Spleen (tissue), 11 donors: ENCODE measurements around the gene PBX1. TPM values are rescaled to one million over a fixed set of nuclear protein-coding genes. Genes with fewer than 3 reads are reported as not detected.

Experiments
- DNase-seq: peaks from one replicate; pipeline ENCODE4 v3.0.0-alpha.2; 2020
- H3K27ac ChIP-seq, 8 donors: fragments of 200-600 bp; sonication (generic) in 7 of 8; 1 replicate in 4 of 8; 2 replicates in 4 of 8; pipeline versions ENCODE4 v1.5.0 to v1.8.0; 2016 to 2021; ENCODE audit warnings: inconsistent platforms in 4 of 8, mild to moderate bottlenecking in 4 of 8, moderate library complexity in 1 of 8
- H3K27me3 ChIP-seq, 7 donors: fragments of 200-600 bp; sonication (generic) in 6 of 7; replicated peaks in 1 of 7; 1 replicate in 4 of 7; 2 replicates in 3 of 7; pipeline versions ENCODE4 v1.5.0 to v1.8.0; 2016 to 2021; ENCODE audit warnings: inconsistent platforms in 3 of 7, mild to moderate bottlenecking in 1 of 7
- H3K36me3 ChIP-seq, 6 donors: fragments of 200-600 bp; sonication (generic) in 5 of 6; 1 replicate in 4 of 6; 2 replicates in 2 of 6; pipeline versions ENCODE4 v1.5.0 to v1.8.0; 2016 to 2021; ENCODE audit warnings: inconsistent platforms in 2 of 6
- H3K4me1 ChIP-seq, 6 donors: fragments of 200-600 bp; sonication (generic) in 5 of 6; 1 replicate in 3 of 6; 2 replicates in 3 of 6; pipeline versions ENCODE4 v1.5.0 to v1.8.0; 2016 to 2021; ENCODE audit warnings: inconsistent platforms in 3 of 6
- H3K4me3 ChIP-seq, 8 donors: fragments of 200-600 bp; sonication (generic) in 7 of 8; 1 replicate in 4 of 8; 2 replicates in 4 of 8; pipeline versions ENCODE4 v1.5.0 to v1.8.0; 2016 to 2021; ENCODE audit warnings: inconsistent platforms in 4 of 8, mild to moderate bottlenecking in 4 of 8, moderate library complexity in 2 of 8
- H3K9me3 ChIP-seq, 8 donors: fragments of 200-600 bp; sonication (generic) in 7 of 8; 1 replicate in 4 of 8; 2 replicates in 4 of 8; pipeline versions ENCODE4 v1.5.0 to v1.8.0; 2016 to 2021; ENCODE audit warnings: inconsistent platforms in 4 of 8
- POLR2A ChIP-seq, 3 donors: fragments of 450-650 bp; IDR thresholded peaks; one replicate each; pipeline ENCODE4 v1.5.1; 2017; ENCODE audit warnings: antibody characterized with exemption in 3 of 3, mild to moderate bottlenecking in 1 of 3
- POLR2AphosphoS5 ChIP-seq, 3 donors: sonication (generic); formaldehyde crosslinking; IDR thresholded peaks; one replicate each; pipeline ENCODE4 v1.5.1; 2017; ENCODE audit warnings: antibody characterized with exemption in 3 of 3
- WGBS, 5 donors: extraction: QIAGEN DNeasy Blood & Tissue Kit in 3 of 5; methylation state at CpG; one replicate each; pipeline versions ENCODE4 v1.1.5 to v1.1.7; 2013 to 2018; 5-methylcytosine and 5-hydroxymethylcytosine counted together
- intact Hi-C: fragments of 100-400 bp; cut with DNase I; formaldehyde crosslinking; loops from one replicate; pipeline ENCODE4 v1.15.0; 2023; ENCODE audit warnings: low total_unique reads
- polyA plus RNA-seq, 3 donors: library from polyadenylated mRNA; stranded (reverse); fragments of 200-250 nt; gene quantifications; one replicate each; pipeline ENCODE4 v1.2.1, GENCODE V29; 2013
- total RNA-seq, 7 donors: library from RNA; depleted of rRNA in 3 of 7; stranded (reverse); fragments of >200 nt in 3 of 7; fragmentation: NEBNext Ultra II Directional in 4 of 7; extraction: Animal tissue kit (Norgen Biotek cat#: 25700) in 4 of 7; gene quantifications; one replicate each; pipeline versions ENCODE4 v1.1.0 to v1.2.1, GENCODE V29; 2016 to 2021
- TF ChIP-seq, protein P1 (sequence below), 11 experiments: fragments of 200-600 bp in 7 of 11; fragments of 450-650 bp in 4 of 11; sonication (generic) in 4 of 11; IDR thresholded peaks in 8 of 11; conservative IDR thresholded peaks in 3 of 11; 1 replicate in 7 of 11; 2 replicates in 4 of 11; pipeline versions ENCODE4 v1.4.0 to v1.8.0; 2016 to 2021; ENCODE audit warnings: antibody characterized with exemption in 11 of 11, inconsistent platforms in 4 of 11, mild to moderate bottlenecking in 1 of 11
- donor health status: healthy with polysubstance abuse.
- donor health status: DM: no; HTN: no; CAD: no; lungs with moderate emphysema.
- donor health status: DM: no; HTN: no; CAD: no.
- donor health status: Bipolar disorder and iron deficiency.
- donor health status: healthy.
- donor health status: DM: no; HTN: no; CAD: no.
- donor health status: DM: yes; HTN: yes; CAD: no.

The PBX1 gene
- total and polyA plus RNA-seq, 10 donors = 3.4 to 79.5 (median 31.8) TPM

DNA sequence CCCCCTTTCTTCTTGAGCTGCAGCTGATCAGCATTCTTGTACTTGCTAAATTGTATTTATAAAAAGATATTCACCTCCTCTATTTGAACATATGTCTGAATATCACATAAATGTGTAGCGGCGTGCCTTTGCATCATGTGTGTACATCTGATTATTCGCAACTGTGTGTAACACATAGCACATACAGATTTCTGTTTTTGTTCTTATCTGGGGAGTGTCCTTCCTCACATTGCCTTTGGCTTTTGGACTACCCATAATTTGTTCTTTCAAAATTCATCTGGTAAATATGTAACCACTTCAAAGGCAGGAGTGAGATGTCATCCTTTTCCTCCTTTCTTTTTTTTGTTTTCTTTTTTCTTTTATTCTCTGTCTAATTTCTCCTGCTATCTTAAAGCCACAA, 113.6 kb downstream of the PBX1 start:
- no peak overlapping the region for H3K4me3 ChIP-seq
- H3K27me3 ChIP-seq = no peaks in the 10 kb centered on the region
- no peaks in the 10 kb centered on the region for H3K36me3 ChIP-seq
- no peak overlapping the region for H3K27ac ChIP-seq
- 92 to 98% (median 97%) methylated on average over 3 of the region's 3 CpGs for WGBS, 5 donors
- DNase-seq = no peak
- TF ChIP-seq POLR2AphosphoS5 (IDR thresholded peaks at IDR 0.05) = no peak
- no peak for TF ChIP-seq POLR2A (IDR thresholded peaks at IDR 0.05)
- TF ChIP-seq, protein P1, sequence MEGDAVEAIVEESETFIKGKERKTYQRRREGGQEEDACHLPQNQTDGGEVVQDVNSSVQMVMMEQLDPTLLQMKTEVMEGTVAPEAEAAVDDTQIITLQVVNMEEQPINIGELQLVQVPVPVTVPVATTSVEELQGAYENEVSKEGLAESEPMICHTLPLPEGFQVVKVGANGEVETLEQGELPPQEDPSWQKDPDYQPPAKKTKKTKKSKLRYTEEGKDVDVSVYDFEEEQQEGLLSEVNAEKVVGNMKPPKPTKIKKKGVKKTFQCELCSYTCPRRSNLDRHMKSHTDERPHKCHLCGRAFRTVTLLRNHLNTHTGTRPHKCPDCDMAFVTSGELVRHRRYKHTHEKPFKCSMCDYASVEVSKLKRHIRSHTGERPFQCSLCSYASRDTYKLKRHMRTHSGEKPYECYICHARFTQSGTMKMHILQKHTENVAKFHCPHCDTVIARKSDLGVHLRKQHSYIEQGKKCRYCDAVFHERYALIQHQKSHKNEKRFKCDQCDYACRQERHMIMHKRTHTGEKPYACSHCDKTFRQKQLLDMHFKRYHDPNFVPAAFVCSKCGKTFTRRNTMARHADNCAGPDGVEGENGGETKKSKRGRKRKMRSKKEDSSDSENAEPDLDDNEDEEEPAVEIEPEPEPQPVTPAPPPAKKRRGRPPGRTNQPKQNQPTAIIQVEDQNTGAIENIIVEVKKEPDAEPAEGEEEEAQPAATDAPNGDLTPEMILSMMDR (IDR thresholded peaks at IDR 0.05 in 8 of 11, conservative IDR thresholded peaks at IDR 0.05 in 3 of 11) = no peak
- peaks cover 0 to 2% (median 0%) of the 10 kb centered on the region in 6 donors for H3K4me1 ChIP-seq
- H3K9me3 ChIP-seq = peaks cover 0 to 15% (median 8%) of the 10 kb centered on the region in 8 donors
- intact Hi-C loops = no loop called here

DNA sequence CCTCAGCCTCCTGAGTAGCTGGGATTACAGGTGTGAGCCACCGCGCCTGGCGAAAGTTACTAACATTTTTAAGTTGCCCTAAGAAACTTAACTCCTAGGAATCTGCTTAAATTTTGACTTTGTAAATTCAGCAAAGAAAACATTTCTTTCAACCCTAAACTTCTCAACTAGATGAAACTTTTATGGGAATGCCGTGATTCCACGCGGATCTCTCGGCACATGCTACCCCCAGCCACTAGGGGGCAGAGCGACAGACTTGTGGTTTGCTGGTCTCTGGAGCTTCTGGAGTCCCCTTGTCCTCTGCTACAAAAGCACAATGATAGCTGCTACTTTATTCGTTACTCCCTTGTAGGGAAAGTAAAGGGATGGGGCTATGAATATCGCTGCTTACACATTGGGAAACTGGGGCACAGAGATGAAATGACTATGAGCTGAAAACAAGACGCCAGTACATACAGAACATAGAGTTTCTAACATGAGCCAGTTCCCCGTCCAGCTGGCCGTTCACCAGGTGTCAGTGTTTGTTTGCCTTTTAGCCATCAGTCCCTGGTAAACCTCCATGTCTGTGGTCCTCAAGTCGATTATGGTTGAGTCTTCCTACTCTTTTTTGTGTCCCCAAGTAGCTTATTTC, 114.7 kb downstream of the PBX1 start:
- intact Hi-C loops = no loop called here
- Histone ChIP-seq H3K27ac (no peak overlapping the region), H3K4me3 (no peak overlapping the region), H3K4me1 (no peaks in the 10 kb centered on the region), H3K27me3 (no peaks in the 10 kb centered on the region), H3K9me3 (peaks cover 0 to 14% (median 8%) of the 10 kb centered on the region in 8 donors), H3K36me3 (no peaks in the 10 kb centered on the region)
- 89 to 94% (median 91%) methylated on average over 14 of the region's 14 CpGs for WGBS, 5 donors
- no peak for TF ChIP-seq POLR2AphosphoS5 (IDR thresholded peaks at IDR 0.05)
- TF ChIP-seq, protein P1 (IDR thresholded peaks at IDR 0.05 in 8 of 11, conservative IDR thresholded peaks at IDR 0.05 in 3 of 11) = peak in 4 of 11 experiments; percentile 17 to 28 (median 24)
- DNase-seq = no peak

DNA sequence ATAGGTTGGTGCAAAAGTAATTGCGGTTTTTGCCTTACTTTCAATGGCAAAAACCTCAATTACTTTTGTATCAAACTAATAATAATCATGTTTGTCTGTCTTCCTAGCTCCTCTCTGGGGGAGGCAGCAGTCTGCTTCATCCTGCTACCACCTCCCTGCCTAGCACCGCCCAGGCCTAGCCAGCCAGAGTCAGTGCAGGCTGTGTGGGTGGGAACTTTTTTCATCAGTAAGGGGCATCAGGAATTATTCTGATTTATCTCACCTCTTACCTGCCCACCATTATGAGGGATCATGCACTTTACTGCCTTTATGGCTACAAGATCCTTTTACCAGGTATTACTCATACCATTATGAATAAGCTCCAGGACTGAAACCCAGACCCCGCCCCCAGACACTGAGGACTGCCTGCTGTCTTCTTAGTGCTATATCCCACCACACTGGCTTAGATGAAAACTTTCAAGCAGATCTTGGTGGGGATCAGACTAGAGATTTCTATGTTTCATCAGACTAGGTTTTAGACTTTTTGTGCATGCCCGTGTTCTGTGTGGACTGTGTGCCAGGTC, 116.4 kb downstream of the PBX1 start:
- H3K27ac ChIP-seq = no peak overlapping the region
- no peak for DNase-seq
- no peaks in the 10 kb centered on the region for H3K27me3 ChIP-seq
- TF ChIP-seq POLR2AphosphoS5 (IDR thresholded peaks at IDR 0.05) = no peak
- TF ChIP-seq, protein P1 (IDR thresholded peaks at IDR 0.05 in 8 of 11, conservative IDR thresholded peaks at IDR 0.05 in 3 of 11) = no peak
- TF ChIP-seq POLR2A (IDR thresholded peaks at IDR 0.05) = no peak
- H3K9me3 ChIP-seq = no peaks in the 10 kb centered on the region
- 91 to 97% (median 94%) methylated on average over 4 of the region's 4 CpGs for WGBS, 5 donors
- H3K4me1 ChIP-seq = no peaks in the 10 kb centered on the region
- intact Hi-C loops = no loop called here
- no peak overlapping the region for H3K4me3 ChIP-seq
- no peaks in the 10 kb centered on the region for H3K36me3 ChIP-seq

DNA sequence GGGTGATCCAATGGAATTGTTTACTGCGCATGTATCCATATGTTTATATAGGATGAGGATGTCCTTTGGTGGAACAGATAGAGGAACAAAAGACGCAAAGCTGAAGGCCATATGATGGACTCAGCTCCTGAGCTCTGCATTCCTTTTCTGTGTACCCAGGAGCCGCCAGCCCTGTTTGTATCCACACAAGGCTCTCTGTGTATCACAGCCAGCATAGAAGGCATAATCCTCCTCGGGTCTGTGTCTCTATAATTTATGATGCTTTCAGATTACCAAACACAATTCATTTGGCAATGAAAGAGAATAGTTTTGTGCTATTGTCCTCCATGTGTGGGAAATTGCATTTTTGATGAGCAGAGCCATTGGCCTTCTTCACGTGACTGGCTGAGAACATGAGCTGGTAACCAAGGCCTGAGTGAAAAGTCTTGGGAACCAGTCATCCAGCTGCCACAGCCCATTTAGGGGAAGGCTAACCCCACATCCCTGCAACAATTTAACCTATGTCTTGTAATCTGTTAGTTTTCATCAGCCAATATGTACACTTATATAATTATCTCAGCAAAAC, 119.2 kb downstream of the PBX1 start:
- no peak for DNase-seq
- no peak overlapping the region for H3K4me3 ChIP-seq
- H3K27me3 ChIP-seq = no peaks in the 10 kb centered on the region
- no peaks in the 10 kb centered on the region for H3K9me3 ChIP-seq
- TF ChIP-seq, protein P1 (IDR thresholded peaks at IDR 0.05 in 8 of 11, conservative IDR thresholded peaks at IDR 0.05 in 3 of 11) = no peak
- TF ChIP-seq POLR2AphosphoS5 (IDR thresholded peaks at IDR 0.05) (no peak), POLR2A (IDR thresholded peaks at IDR 0.05) (no peak)
- H3K36me3 ChIP-seq = no peaks in the 10 kb centered on the region
- intact Hi-C loops = no loop called here
- H3K27ac ChIP-seq = no peak overlapping the region
- WGBS, 5 donors = 80 to 95% (median 90%) methylated on average over 5 of the region's 5 CpGs
- no peaks in the 10 kb centered on the region for H3K4me1 ChIP-seq
